HUES48 (cell line): ENCODE data around the gene SPIRE1.

Source experiments
- H3K27ac ChIP-seq: one replicate; pipeline ENCODE4 v1.7.0; 2013; ENCODE audit warnings: low read depth, low read length, inconsistent platforms
- H3K27me3 ChIP-seq: 2 replicates; pipeline ENCODE4 v1.6.1; 2013; ENCODE audit warnings: mild to moderate bottlenecking, low read length; ENCODE audit not compliant: control insufficient read depth, insufficient read depth
- H3K36me3 ChIP-seq: 2 replicates; pipeline ENCODE4 v1.6.1; 2013; ENCODE audit warnings: low read length; ENCODE audit not compliant: control insufficient read depth, insufficient read depth
- H3K4me1 ChIP-seq: 2 replicates; pipeline ENCODE4 v1.6.1; 2013; ENCODE audit warnings: mild to moderate bottlenecking, low read length; ENCODE audit not compliant: control insufficient read depth, insufficient read depth
- H3K4me3 ChIP-seq: 2 replicates; pipeline ENCODE4 v1.5.1; 2013; ENCODE audit warnings: mild to moderate bottlenecking, low read depth, low read length
- H3K9ac ChIP-seq: 2 replicates; pipeline ENCODE4 v1.6.1; 2013; ENCODE audit warnings: mild to moderate bottlenecking, low read depth, low read length, moderate library complexity
- H3K9me3 ChIP-seq: 2 replicates; pipeline ENCODE4 v1.6.1; 2013; ENCODE audit warnings: low read length; ENCODE audit not compliant: control insufficient read depth, insufficient read depth

Gene SPIRE1

GRCh38 chr18:12679183-12679786 is 21.4 kb upstream of the SPIRE1 start:
- no peak overlapping the region for H3K27ac ChIP-seq
- H3K9me3 ChIP-seq, result no peaks in the 10 kb centered on the region
- no peaks in the 10 kb centered on the region for H3K27me3 ChIP-seq
- no peak overlapping the region for H3K4me3 ChIP-seq
- H3K9ac ChIP-seq, result no peak overlapping the region
- no peaks in the 10 kb centered on the region for H3K4me1 ChIP-seq
- peaks cover 51% of the 10 kb centered on the region for H3K36me3 ChIP-seq

DNA sequence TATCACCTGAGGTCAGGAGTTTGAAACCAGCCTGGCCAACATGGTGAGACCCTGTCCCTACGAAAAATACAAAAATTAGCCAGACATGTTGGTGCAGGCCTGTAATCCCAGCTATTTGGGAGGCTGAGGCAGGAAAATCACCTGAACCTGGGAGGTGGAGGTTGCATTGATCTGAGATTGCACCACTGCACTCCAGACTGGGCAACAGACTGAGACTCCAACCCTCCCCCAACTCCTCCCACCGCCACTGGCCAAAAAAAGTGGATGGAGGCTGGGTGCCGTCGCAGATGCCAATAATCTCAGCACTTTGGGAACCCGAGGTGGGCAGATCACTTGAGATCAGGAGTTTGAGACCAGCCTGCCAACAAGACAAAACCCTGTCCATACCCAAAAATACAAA is 10.1 kb upstream of the SPIRE1 start:
- Histone ChIP-seq H3K27me3 (no peaks in the 10 kb centered on the region), H3K36me3 (peaks cover 10% of the 10 kb centered on the region), H3K4me1 (no peaks in the 10 kb centered on the region), H3K4me3 (no peak overlapping the region), H3K9me3 (no peaks in the 10 kb centered on the region), H3K9ac (no peak overlapping the region), H3K27ac (no peak overlapping the region)

DNA sequence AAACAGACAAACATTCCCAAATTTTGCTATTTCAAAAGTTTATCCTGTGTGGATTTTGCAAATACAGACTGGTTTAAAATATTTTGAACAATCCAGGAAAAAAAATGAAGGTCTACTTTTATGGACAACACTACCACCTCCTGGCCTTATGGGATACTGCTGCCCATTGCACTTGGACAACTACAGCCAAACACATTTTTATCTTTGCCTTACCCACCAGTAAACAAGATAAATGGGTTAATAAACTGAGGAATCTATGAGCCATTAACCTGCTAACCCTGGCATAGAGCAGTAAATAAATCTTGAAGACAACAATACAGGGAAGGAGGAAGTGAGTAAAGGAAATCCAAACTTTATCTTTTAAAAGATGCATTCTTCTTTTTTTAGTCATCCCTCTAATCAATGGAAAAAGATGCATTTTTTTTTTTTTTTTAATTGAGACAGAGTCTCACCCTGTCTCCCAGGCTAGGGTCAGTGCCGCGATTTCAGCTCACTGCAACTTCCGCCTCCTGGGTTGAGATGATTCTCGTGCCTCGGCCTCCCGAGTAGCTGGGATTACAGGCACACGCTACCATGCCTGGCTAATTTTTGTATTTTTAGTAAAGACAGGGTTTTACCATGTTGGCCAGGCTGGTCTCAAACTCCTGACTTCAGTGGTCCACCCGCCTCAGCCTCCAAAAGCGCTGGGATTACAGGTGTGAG is 2.1 kb upstream of the SPIRE1 start:
- Histone ChIP-seq H3K27ac (no peak overlapping the region), H3K4me1 (peaks cover 5% of the 10 kb centered on the region), H3K36me3 (0 out of 2 replicates have a peak, but pooled peaks cover 4% of the 10 kb centered on the region), H3K27me3 (peaks cover 13% of the 10 kb centered on the region), H3K9ac (no peak overlapping the region), H3K9me3 (no peaks in the 10 kb centered on the region), H3K4me3 (no peak overlapping the region)

- H3K4me3 ChIP-seq, result peak overlapping the region; percentile 62
- H3K4me1 ChIP-seq, result peaks cover 5% of the 10 kb centered on the region
- no peak overlapping the region for H3K27ac ChIP-seq
- H3K9ac ChIP-seq, result no peak overlapping the region
- H3K27me3 ChIP-seq, result peaks cover 13% of the 10 kb centered on the region
- no peaks in the 10 kb centered on the region for H3K9me3 ChIP-seq
- H3K36me3 ChIP-seq, result 0 out of 2 replicates have a peak, but pooled peaks cover 4% of the 10 kb centered on the region
Measured at GRCh38 chr18:12658426-12659138, 675 bp upstream of the SPIRE1 start.

DNA sequence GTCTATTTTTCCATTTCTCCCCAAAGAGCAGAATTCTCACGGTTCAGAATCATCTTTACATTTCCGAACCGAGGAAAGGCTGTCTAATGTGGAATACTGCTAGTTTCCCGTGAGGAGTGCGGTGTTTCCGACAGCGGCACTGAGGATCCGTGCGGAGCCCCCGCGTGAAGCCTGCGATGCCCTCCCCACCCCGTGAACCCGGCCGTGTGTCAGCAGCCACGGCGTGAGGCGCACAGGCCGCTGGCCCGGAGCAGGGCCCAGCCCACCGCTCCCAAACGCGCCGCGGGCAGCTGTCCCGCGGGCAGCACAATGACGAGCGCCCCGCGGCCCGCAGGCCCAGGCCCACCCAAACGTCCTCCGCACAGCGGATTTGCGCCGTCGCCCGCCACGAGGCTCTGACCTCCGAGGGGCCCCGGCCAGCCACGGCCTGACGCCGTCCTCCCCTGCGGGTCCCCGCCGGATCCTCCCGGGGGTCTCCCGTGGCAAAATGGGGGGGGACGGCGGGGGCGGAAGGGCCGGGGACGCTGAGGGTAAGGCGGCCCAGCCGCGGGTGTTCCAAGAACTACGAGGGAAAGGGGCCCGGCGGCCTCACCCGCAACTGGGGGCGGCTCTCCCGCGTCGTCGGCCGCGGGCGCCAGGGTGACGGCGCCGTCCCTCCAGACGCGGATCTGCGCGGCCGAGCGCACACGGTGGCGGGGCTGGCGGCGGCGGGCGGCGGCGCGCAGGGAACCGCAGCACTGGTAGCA is 796 bp downstream of the SPIRE1 start:
- 0 out of 2 replicates have a peak overlapping the region, but pooled peaks have one; percentile 25 for H3K9ac ChIP-seq
- H3K4me1 ChIP-seq, result peaks cover 17% of the 10 kb centered on the region
- no peak overlapping the region for H3K27ac ChIP-seq
- peak overlapping the region; percentile 62 for H3K4me3 ChIP-seq
- no peaks in the 10 kb centered on the region for H3K9me3 ChIP-seq
- peaks cover 13% of the 10 kb centered on the region for H3K27me3 ChIP-seq
- H3K36me3 ChIP-seq, result 0 out of 2 replicates have a peak, but pooled peaks cover 2% of the 10 kb centered on the region

- H3K27ac ChIP-seq, result no peak overlapping the region
- peaks cover 21% of the 10 kb centered on the region for H3K4me1 ChIP-seq
- H3K9ac ChIP-seq, result no peak overlapping the region
- H3K9me3 ChIP-seq, result no peaks in the 10 kb centered on the region
- H3K27me3 ChIP-seq, result peaks cover 13% of the 10 kb centered on the region
- no peaks in the 10 kb centered on the region for H3K36me3 ChIP-seq
- H3K4me3 ChIP-seq, result peak overlapping the region; percentile 62
Measured at GRCh38 chr18:12656605-12656937, 1.3 kb downstream of the SPIRE1 start.

- Histone ChIP-seq H3K4me1 (peaks cover 21% of the 10 kb centered on the region), H3K9ac (no peak overlapping the region), H3K4me3 (no peak overlapping the region), H3K36me3 (no peaks in the 10 kb centered on the region), H3K27me3 (peaks cover 13% of the 10 kb centered on the region), H3K27ac (no peak overlapping the region), H3K9me3 (no peaks in the 10 kb centered on the region)
Measured at GRCh38 chr18:12654971-12655370, 2.9 kb downstream of the SPIRE1 start.

DNA sequence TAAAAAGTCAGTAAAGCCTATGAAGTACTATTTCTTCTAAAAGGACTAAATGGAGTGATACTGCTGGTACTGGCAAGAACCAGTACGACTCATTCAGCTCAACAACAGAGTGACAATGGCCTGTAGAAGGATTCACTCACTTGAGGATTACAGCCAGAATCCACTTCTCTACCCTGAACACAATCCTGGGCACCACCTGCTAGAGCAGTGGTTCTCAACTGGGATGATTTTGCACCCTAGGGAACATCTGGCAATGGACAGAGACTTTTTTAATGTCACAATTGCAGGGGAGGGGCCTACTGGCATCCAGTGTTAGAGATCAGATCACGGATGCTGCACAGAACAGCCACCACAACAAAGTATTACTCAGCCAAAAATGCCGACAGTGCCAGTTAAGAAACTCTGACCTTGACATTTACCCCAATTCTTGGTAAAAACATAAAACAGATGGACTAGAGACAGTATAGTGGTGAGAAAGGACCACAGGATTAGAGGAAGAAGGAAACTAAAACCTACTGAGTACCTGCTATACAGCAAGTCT is 5.0 kb downstream of the SPIRE1 start:
- Histone ChIP-seq H3K27ac (peak overlapping the region; percentile 30), H3K36me3 (no peaks in the 10 kb centered on the region), H3K9me3 (no peaks in the 10 kb centered on the region), H3K27me3 (peaks cover 13% of the 10 kb centered on the region), H3K4me1 (peaks cover 20% of the 10 kb centered on the region), H3K9ac (no peak overlapping the region), H3K4me3 (no peak overlapping the region)

DNA sequence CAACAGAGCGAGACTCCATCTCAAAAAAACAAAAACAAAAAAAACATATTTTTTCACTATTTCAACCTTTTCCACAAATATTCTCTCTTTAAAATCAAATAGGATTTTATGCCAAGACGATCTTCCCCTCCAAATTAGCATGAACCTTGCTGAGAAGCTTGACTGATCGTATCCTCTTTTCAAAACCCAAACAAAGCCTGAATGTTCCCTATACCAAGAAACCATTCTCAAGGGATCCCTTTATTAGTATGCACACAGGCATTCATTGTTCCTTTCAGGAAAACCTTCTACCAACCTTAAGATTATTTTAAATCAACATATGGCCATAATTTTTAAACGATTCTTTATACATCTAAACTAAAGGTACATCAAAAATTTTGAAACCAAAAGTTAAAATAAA is 6.3 kb downstream of the SPIRE1 start:
- peaks cover 27% of the 10 kb centered on the region for H3K4me1 ChIP-seq
- H3K9me3 ChIP-seq, result no peaks in the 10 kb centered on the region
- no peaks in the 10 kb centered on the region for H3K36me3 ChIP-seq
- H3K27ac ChIP-seq, result peak overlapping the region; percentile 48
- no peak overlapping the region for H3K4me3 ChIP-seq
- peaks cover 5% of the 10 kb centered on the region for H3K27me3 ChIP-seq
- H3K9ac ChIP-seq, result no peak overlapping the region

DNA sequence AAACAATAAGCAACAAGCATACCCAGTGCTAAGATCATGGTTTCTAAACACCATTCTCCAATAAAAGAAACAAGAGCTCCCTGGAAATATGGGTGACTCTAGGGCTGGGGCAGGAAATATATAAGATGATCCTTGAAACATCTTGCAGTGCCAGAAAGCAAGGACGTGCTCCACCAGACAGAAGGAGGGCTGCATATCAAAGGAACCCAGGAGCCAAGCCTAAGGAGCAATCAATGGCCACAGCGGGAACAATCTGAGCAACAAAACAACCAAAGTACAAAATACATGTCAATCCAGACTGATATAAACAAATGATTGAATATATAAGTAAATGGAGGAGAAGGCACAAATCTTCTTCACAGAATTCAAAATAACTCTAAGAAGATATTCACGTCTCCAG is 10.1 kb downstream of the SPIRE1 start:
- Histone ChIP-seq H3K27ac (no peak overlapping the region), H3K4me3 (no peak overlapping the region), H3K4me1 (peaks cover 35% of the 10 kb centered on the region), H3K36me3 (no peaks in the 10 kb centered on the region), H3K9ac (no peak overlapping the region), H3K27me3 (no peaks in the 10 kb centered on the region), H3K9me3 (no peaks in the 10 kb centered on the region)
